ENCODE measurements around the gene IL1A. TPM values are rescaled to one million over a fixed set of nuclear protein-coding genes. Genes with fewer than 3 reads are reported as not detected.
A peak's percentile ranks its signal among the peaks of the same experiment; 100 is the strongest.

IL1A gene
- total RNA-seq, 1 experiment from 2014 or later, result 0.42 TPM

DNA sequence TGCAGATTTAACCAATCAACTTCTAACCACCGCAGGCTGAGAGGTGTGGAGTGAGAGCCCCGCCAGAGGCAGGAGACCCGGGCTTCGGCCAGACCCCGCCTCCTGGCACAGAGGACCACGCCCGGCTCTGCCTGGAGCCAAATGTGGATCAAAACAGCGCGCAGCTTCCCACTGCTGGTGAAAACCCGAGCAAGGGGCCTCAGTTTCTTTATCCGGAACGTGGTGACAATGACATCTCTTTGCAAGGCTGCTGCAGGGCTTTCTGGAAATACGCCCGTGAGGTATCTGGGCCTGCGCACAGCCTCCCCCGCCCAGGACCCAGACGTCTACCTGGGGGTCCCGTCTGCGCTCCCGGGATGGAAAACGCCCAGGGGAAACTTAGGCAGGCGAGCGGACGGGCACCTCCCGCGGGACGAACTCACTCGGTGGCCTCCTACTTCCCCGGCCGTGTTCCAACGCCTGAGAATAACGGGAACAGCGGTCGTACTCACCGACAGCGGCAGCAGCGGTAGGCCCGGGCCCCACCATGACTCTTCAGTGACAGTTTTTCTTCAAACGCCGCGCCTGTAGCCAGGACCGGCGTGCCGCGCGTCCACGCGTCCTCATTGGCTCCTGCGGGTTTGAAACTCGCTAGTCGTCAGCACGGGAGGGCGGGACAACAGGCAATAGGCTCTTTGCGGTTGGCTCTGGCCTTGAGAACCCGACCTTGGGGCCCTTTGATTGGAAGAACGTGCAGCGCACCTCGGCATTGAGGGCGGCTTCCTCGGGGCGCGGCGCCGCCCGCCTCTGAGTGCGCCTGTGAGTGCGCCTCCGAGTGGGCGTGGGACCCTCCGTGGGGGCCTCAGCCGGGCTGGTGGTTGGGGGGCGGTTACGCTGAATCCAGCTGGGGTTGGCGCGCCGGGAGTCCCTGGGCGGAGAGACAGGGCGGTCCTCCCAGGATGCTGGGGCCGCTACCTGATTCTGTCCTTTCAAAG lies 19.9 kb downstream of the IL1A start, which contains the start of gene CKAP2L (continued):
- TF ChIP-seq, protein P1, sequence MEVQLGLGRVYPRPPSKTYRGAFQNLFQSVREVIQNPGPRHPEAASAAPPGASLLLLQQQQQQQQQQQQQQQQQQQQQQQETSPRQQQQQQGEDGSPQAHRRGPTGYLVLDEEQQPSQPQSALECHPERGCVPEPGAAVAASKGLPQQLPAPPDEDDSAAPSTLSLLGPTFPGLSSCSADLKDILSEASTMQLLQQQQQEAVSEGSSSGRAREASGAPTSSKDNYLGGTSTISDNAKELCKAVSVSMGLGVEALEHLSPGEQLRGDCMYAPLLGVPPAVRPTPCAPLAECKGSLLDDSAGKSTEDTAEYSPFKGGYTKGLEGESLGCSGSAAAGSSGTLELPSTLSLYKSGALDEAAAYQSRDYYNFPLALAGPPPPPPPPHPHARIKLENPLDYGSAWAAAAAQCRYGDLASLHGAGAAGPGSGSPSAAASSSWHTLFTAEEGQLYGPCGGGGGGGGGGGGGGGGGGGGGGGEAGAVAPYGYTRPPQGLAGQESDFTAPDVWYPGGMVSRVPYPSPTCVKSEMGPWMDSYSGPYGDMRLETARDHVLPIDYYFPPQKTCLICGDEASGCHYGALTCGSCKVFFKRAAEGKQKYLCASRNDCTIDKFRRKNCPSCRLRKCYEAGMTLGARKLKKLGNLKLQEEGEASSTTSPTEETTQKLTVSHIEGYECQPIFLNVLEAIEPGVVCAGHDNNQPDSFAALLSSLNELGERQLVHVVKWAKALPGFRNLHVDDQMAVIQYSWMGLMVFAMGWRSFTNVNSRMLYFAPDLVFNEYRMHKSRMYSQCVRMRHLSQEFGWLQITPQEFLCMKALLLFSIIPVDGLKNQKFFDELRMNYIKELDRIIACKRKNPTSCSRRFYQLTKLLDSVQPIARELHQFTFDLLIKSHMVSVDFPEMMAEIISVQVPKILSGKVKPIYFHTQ (CRISPR knock-in tag; IDR thresholded peaks at IDR 0.05), result no peak
- TF ChIP-seq SOX15 (CRISPR knock-in tag; IDR thresholded peaks at IDR 0.05), result no peak
- TF ChIP-seq FOXK1 (CRISPR knock-in tag; IDR thresholded peaks at IDR 0.05), result peak; percentile 94
- TF ChIP-seq RORB (CRISPR knock-in tag; IDR thresholded peaks at IDR 0.05), result no peak
- TF ChIP-seq, protein P2, sequence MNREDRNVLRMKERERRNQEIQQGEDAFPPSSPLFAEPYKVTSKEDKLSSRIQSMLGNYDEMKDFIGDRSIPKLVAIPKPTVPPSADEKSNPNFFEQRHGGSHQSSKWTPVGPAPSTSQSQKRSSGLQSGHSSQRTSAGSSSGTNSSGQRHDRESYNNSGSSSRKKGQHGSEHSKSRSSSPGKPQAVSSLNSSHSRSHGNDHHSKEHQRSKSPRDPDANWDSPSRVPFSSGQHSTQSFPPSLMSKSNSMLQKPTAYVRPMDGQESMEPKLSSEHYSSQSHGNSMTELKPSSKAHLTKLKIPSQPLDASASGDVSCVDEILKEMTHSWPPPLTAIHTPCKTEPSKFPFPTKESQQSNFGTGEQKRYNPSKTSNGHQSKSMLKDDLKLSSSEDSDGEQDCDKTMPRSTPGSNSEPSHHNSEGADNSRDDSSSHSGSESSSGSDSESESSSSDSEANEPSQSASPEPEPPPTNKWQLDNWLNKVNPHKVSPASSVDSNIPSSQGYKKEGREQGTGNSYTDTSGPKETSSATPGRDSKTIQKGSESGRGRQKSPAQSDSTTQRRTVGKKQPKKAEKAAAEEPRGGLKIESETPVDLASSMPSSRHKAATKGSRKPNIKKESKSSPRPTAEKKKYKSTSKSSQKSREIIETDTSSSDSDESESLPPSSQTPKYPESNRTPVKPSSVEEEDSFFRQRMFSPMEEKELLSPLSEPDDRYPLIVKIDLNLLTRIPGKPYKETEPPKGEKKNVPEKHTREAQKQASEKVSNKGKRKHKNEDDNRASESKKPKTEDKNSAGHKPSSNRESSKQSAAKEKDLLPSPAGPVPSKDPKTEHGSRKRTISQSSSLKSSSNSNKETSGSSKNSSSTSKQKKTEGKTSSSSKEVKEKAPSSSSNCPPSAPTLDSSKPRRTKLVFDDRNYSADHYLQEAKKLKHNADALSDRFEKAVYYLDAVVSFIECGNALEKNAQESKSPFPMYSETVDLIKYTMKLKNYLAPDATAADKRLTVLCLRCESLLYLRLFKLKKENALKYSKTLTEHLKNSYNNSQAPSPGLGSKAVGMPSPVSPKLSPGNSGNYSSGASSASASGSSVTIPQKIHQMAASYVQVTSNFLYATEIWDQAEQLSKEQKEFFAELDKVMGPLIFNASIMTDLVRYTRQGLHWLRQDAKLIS (CRISPR knock-in tag; IDR thresholded peaks at IDR 0.05; ENCODE audit: borderline replicate concordance), result no peak
- TF ChIP-seq IRF2 (CRISPR knock-in tag; IDR thresholded peaks at IDR 0.05; ENCODE audit: borderline replicate concordance, low read depth), result no peak
- TF ChIP-seq CREM (CRISPR knock-in tag; IDR thresholded peaks at IDR 0.05), result peak; percentile 45; the same call in 1 of the 2 replicates
- TF ChIP-seq GRHL2 (CRISPR knock-in tag; IDR thresholded peaks at IDR 0.05; ENCODE audit: insufficient replicate concordance, severe bottlenecking), result no peak
- TF ChIP-seq NFYB (CRISPR knock-in tag; conservative IDR thresholded peaks at IDR 0.05; ENCODE audit: low read depth), result peak; percentile 89
- no peak for TF ChIP-seq ZNF416 (CRISPR knock-in tag; IDR thresholded peaks at IDR 0.05)
- TF ChIP-seq ZNF121 (CRISPR knock-in tag; IDR thresholded peaks at IDR 0.05), result no peak
- TF ChIP-seq, protein P3, sequence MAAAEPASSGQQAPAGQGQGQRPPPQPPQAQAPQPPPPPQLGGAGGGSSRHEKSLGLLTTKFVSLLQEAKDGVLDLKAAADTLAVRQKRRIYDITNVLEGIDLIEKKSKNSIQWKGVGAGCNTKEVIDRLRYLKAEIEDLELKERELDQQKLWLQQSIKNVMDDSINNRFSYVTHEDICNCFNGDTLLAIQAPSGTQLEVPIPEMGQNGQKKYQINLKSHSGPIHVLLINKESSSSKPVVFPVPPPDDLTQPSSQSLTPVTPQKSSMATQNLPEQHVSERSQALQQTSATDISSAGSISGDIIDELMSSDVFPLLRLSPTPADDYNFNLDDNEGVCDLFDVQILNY (CRISPR knock-in tag; IDR thresholded peaks at IDR 0.05), result 0 out of 2 replicates have a peak, but pooled peaks have one; percentile 32
- TF ChIP-seq, protein P4, sequence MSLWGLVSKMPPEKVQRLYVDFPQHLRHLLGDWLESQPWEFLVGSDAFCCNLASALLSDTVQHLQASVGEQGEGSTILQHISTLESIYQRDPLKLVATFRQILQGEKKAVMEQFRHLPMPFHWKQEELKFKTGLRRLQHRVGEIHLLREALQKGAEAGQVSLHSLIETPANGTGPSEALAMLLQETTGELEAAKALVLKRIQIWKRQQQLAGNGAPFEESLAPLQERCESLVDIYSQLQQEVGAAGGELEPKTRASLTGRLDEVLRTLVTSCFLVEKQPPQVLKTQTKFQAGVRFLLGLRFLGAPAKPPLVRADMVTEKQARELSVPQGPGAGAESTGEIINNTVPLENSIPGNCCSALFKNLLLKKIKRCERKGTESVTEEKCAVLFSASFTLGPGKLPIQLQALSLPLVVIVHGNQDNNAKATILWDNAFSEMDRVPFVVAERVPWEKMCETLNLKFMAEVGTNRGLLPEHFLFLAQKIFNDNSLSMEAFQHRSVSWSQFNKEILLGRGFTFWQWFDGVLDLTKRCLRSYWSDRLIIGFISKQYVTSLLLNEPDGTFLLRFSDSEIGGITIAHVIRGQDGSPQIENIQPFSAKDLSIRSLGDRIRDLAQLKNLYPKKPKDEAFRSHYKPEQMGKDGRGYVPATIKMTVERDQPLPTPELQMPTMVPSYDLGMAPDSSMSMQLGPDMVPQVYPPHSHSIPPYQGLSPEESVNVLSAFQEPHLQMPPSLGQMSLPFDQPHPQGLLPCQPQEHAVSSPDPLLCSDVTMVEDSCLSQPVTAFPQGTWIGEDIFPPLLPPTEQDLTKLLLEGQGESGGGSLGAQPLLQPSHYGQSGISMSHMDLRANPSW (CRISPR knock-in tag; conservative IDR thresholded peaks at IDR 0.05; ENCODE audit: low read depth), result no peak
- no peak for TF ChIP-seq FOXJ3 (CRISPR knock-in tag; IDR thresholded peaks at IDR 0.05; ENCODE audit: borderline replicate concordance)
- TF ChIP-seq ETV6 (CRISPR knock-in tag; IDR thresholded peaks at IDR 0.05), result peak; percentile 69; the same call in 1 of the 2 replicates
- TF ChIP-seq, protein P5, sequence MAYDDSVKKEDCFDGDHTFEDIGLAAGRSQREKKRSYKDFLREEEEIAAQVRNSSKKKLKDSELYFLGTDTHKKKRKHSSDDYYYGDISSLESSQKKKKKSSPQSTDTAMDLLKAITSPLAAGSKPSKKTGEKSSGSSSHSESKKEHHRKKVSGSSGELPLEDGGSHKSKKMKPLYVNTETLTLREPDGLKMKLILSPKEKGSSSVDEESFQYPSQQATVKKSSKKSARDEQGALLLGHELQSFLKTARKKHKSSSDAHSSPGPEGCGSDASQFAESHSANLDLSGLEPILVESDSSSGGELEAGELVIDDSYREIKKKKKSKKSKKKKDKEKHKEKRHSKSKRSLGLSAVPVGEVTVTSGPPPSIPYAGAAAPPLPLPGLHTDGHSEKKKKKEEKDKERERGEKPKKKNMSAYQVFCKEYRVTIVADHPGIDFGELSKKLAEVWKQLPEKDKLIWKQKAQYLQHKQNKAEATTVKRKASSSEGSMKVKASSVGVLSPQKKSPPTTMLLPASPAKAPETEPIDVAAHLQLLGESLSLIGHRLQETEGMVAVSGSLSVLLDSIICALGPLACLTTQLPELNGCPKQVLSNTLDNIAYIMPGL (CRISPR knock-in tag; IDR thresholded peaks at IDR 0.05), result peak; percentile 50; the same call in 1 of the 2 replicates
- no peak for TF ChIP-seq JUN (CRISPR knock-in tag; IDR thresholded peaks at IDR 0.05)
- peak; percentile 74 for TF ChIP-seq FOXP1 (CRISPR knock-in tag; IDR thresholded peaks at IDR 0.05; ENCODE audit: borderline replicate concordance)
- TF ChIP-seq CBFB (CRISPR knock-in tag; IDR thresholded peaks at IDR 0.05; ENCODE audit: low read depth), result no peak
- TF ChIP-seq, protein P6, sequence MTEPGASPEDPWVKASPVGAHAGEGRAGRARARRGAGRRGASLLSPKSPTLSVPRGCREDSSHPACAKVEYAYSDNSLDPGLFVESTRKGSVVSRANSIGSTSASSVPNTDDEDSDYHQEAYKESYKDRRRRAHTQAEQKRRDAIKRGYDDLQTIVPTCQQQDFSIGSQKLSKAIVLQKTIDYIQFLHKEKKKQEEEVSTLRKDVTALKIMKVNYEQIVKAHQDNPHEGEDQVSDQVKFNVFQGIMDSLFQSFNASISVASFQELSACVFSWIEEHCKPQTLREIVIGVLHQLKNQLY (CRISPR knock-in tag; IDR thresholded peaks at IDR 0.05), result no peak

All from WTC11 (cell line).